Peyer's patch (tissue), 4 donors: ENCODE results near the gene GPC6. TPM values are rescaled to one million over a fixed set of nuclear protein-coding genes. Genes with fewer than 3 reads are reported as not detected.

ENCODE experiments used
- DNase-seq, 3 donors: peaks; one replicate each; pipeline ENCODE4 v3.0.0-alpha.2; 2017 to 2019
- H3K27ac ChIP-seq, 4 donors: fragments of 200-600 bp; sonication (generic); one replicate each; pipeline ENCODE4 v1.5.1; 2016 to 2019
- H3K27me3 ChIP-seq, 2 donors: fragments of 200-600 bp; sonication (generic); one replicate each; pipeline ENCODE4 v1.5.1; 2019
- H3K36me3 ChIP-seq, 3 donors: fragments of 200-600 bp; sonication (generic); one replicate each; pipeline ENCODE4 v1.5.1; 2016 to 2019
- H3K4me1 ChIP-seq, 4 donors: fragments of 200-600 bp; sonication (generic); one replicate each; pipeline ENCODE4 v1.5.1; 2016 to 2019
- H3K4me3 ChIP-seq, 4 donors: fragments of 200-600 bp; sonication (generic); 1 replicate in 3 of 4; 2 replicates in 1 of 4; pipeline ENCODE4 v1.5.1; 2016 to 2019; ENCODE audit warnings: mild to moderate bottlenecking in 1 of 4
- H3K9me3 ChIP-seq, 4 donors: fragments of 200-600 bp; sonication (generic); one replicate each; pipeline ENCODE4 v1.5.1; 2016 to 2019; ENCODE audit warnings: mild to moderate bottlenecking in 1 of 4
- POLR2A ChIP-seq, 2 donors: fragments of 450-650 bp; IDR thresholded peaks; one replicate each; pipeline ENCODE4 v1.5.1; 2017; ENCODE audit warnings: antibody characterized with exemption in 2 of 2, mild to moderate bottlenecking in 2 of 2, moderate library complexity in 2 of 2
- total RNA-seq, 4 donors: library from RNA; depleted of rRNA; stranded (reverse); fragments of >200 nt; gene quantifications; one replicate each; pipeline ENCODE4 v1.1.0, GENCODE V29; 2016
- TF ChIP-seq, protein P1 (sequence below), 6 experiments: fragments of 450-650 bp in 4 of 6; fragments of 200-600 bp in 2 of 6; sonication (generic) in 1 of 6; IDR thresholded peaks; one replicate each; pipeline ENCODE4 v1.5.1; 2017 to 2019; ENCODE audit warnings: antibody characterized with exemption in 6 of 6, mild to moderate bottlenecking in 3 of 6, moderate library complexity in 1 of 6

GPC6 gene
- total RNA-seq, 4 donors from 2014 or later, result 1.6 to 13.2 (median 2.6) TPM

GRCh38 chr13:93286047-93286446 lies 59.4 kb downstream of the GPC6 start:
- H3K4me3 ChIP-seq, result no peak overlapping the region
- no peaks in the 10 kb centered on the region for H3K4me1 ChIP-seq
- DNase-seq, result no peak
- H3K27ac ChIP-seq, result no peak overlapping the region
- no peaks in the 10 kb centered on the region for H3K36me3 ChIP-seq
- no peaks in the 10 kb centered on the region for H3K9me3 ChIP-seq
- TF ChIP-seq POLR2A (IDR thresholded peaks at IDR 0.05), result no peak
- TF ChIP-seq, protein P1, sequence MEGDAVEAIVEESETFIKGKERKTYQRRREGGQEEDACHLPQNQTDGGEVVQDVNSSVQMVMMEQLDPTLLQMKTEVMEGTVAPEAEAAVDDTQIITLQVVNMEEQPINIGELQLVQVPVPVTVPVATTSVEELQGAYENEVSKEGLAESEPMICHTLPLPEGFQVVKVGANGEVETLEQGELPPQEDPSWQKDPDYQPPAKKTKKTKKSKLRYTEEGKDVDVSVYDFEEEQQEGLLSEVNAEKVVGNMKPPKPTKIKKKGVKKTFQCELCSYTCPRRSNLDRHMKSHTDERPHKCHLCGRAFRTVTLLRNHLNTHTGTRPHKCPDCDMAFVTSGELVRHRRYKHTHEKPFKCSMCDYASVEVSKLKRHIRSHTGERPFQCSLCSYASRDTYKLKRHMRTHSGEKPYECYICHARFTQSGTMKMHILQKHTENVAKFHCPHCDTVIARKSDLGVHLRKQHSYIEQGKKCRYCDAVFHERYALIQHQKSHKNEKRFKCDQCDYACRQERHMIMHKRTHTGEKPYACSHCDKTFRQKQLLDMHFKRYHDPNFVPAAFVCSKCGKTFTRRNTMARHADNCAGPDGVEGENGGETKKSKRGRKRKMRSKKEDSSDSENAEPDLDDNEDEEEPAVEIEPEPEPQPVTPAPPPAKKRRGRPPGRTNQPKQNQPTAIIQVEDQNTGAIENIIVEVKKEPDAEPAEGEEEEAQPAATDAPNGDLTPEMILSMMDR (IDR thresholded peaks at IDR 0.05), result no peak
- H3K27me3 ChIP-seq, result no peaks in the 10 kb centered on the region

- no peaks in the 10 kb centered on the region for H3K4me1 ChIP-seq
- H3K9me3 ChIP-seq, result no peaks in the 10 kb centered on the region
- no peak for DNase-seq
- H3K36me3 ChIP-seq, result no peaks in the 10 kb centered on the region
- H3K27me3 ChIP-seq, result no peaks in the 10 kb centered on the region
- no peak overlapping the region for H3K4me3 ChIP-seq
- no peak overlapping the region for H3K27ac ChIP-seq
- no peak for TF ChIP-seq POLR2A (IDR thresholded peaks at IDR 0.05)
- TF ChIP-seq, protein P1 (IDR thresholded peaks at IDR 0.05), result no peak
Observed at GRCh38 chr13:93289053-93289452, 62.4 kb downstream of the GPC6 start.

DNA sequence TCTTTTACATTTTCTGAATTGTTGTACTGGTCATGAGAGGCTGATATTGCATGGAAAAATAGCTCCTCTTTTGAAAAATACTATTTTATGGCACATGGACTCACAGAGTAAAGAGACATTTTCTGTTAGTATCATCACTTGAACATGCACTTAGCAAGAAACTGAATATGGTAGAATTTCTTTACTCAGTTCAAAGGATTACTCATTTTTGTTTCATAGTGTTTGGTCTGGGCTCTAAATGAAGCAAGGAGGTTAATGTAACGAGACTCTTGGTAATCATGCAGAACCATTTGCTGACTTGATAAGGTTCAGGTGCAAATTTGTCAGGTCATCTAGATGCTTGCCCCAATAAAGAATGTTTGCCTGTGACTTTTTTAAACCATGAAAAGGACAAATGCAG lies 63.2 kb downstream of the GPC6 start:
- Histone ChIP-seq H3K27ac (no peak overlapping the region), H3K27me3 (no peaks in the 10 kb centered on the region), H3K36me3 (no peaks in the 10 kb centered on the region), H3K9me3 (no peaks in the 10 kb centered on the region), H3K4me3 (no peak overlapping the region), H3K4me1 (no peaks in the 10 kb centered on the region)
- TF ChIP-seq, protein P1 (IDR thresholded peaks at IDR 0.05), result no peak
- no peak for TF ChIP-seq POLR2A (IDR thresholded peaks at IDR 0.05)
- DNase-seq, result no peak

DNA sequence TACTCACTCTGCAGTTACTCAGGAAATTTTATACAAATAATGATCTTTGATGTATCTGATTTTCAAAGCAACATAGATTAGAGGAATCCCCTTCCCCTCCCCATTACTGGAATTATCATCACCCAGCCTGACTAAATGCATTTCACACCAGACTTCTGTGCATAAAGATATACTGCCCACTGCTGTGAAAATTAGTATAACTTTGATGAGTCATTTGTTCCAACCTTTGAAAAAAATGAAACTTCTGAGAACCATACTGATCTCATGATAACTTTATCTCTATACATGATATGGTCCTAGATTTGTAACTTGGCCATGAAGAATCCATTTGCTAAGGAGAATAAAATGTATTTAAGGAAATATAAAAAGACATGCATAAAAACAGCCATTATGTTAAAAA lies 63.9 kb downstream of the GPC6 start:
- no peak overlapping the region for H3K27ac ChIP-seq
- H3K4me1 ChIP-seq, result no peaks in the 10 kb centered on the region
- no peak overlapping the region for H3K4me3 ChIP-seq
- H3K27me3 ChIP-seq, result no peaks in the 10 kb centered on the region
- DNase-seq, result no peak
- TF ChIP-seq POLR2A (IDR thresholded peaks at IDR 0.05), result no peak
- TF ChIP-seq, protein P1 (IDR thresholded peaks at IDR 0.05), result no peak
- H3K36me3 ChIP-seq, result no peaks in the 10 kb centered on the region
- H3K9me3 ChIP-seq, result no peaks in the 10 kb centered on the region

GRCh38 chr13:93292366-93292765 lies 65.8 kb downstream of the GPC6 start:
- TF ChIP-seq, protein P1 (IDR thresholded peaks at IDR 0.05), result no peak
- no peak for TF ChIP-seq POLR2A (IDR thresholded peaks at IDR 0.05)

DNA sequence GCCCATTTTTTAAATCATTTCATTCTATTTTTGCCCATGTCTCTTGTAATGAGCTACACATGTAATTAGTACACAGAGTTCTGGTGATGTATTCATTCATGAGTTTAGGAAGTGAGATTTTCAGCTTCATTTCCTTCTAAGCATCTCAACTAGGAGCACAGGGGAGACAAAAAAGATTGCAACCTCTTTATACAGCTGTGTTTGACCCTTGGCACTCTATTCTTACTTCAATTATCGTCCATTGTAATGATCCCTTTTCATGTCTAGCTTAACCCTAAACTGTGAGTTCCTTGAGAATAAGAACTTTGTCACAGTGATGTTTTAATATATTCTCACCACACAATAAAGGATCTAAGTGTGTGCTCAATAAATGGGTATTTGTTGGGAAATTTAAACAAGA lies 67.1 kb downstream of the GPC6 start:
- H3K9me3 ChIP-seq, result no peaks in the 10 kb centered on the region
- no peaks in the 10 kb centered on the region for H3K36me3 ChIP-seq
- no peak overlapping the region for H3K4me3 ChIP-seq
- no peaks in the 10 kb centered on the region for H3K4me1 ChIP-seq
- H3K27ac ChIP-seq, result no peak overlapping the region
- H3K27me3 ChIP-seq, result no peaks in the 10 kb centered on the region
- DNase-seq, result no peak
- no peak for TF ChIP-seq POLR2A (IDR thresholded peaks at IDR 0.05)
- TF ChIP-seq, protein P1 (IDR thresholded peaks at IDR 0.05), result no peak

More at GRCh38 chr13:93292366-93292765, 65.8 kb downstream of the GPC6 start:
- no peaks in the 10 kb centered on the region for H3K36me3 ChIP-seq
- H3K4me3 ChIP-seq, result no peak overlapping the region
- H3K9me3 ChIP-seq, result no peaks in the 10 kb centered on the region
- H3K27me3 ChIP-seq, result no peaks in the 10 kb centered on the region
- no peak overlapping the region for H3K27ac ChIP-seq
- H3K4me1 ChIP-seq, result no peaks in the 10 kb centered on the region
- no peak for DNase-seq
